PFSK-1 (cell line): ENCODE results near the gene F5.

ENCODE experiments used
- FOXP2 ChIP-seq: optimal IDR thresholded peaks from 2 replicates; pipeline ENCODE3; 2011; ENCODE audit warnings: borderline replicate concordance, control low read depth, inconsistent platforms; ENCODE audit not compliant: insufficient read depth; ENCODE audit errors: extremely low read length, extremely low read depth
- POLR2AphosphoS5 ChIP-seq: IDR thresholded peaks from 2 replicates; pipeline ENCODE4 v1.6.1; 2012; ENCODE audit warnings: low read depth, mild to moderate bottlenecking, control low read depth, low read length, moderate library complexity
- SIN3A ChIP-seq: IDR thresholded peaks from 2 replicates; pipeline ENCODE4 v1.6.1; 2012; ENCODE audit warnings: mild to moderate bottlenecking, low read length, moderate library complexity, borderline replicate concordance; ENCODE audit not compliant: insufficient read depth
- TAF1 ChIP-seq: IDR thresholded peaks from 2 replicates; pipeline ENCODE4 v1.6.1; 2012; ENCODE audit warnings: low read length, control low read depth, borderline replicate concordance; ENCODE audit not compliant: insufficient read depth
- TF ChIP-seq, protein P1 (sequence below), 2 experiments: IDR thresholded peaks; 2 replicates each; pipeline versions ENCODE4 v1.6.1 to v1.8.0; 2011 to 2012; ENCODE audit warnings: low read depth in 2 of 2, low read length in 2 of 2, control low read depth in 1 of 2, inconsistent platforms in 1 of 2, mild to moderate bottlenecking in 1 of 2, moderate library complexity in 1 of 2; ENCODE audit not compliant: insufficient read depth in 1 of 2

F5 gene

DNA sequence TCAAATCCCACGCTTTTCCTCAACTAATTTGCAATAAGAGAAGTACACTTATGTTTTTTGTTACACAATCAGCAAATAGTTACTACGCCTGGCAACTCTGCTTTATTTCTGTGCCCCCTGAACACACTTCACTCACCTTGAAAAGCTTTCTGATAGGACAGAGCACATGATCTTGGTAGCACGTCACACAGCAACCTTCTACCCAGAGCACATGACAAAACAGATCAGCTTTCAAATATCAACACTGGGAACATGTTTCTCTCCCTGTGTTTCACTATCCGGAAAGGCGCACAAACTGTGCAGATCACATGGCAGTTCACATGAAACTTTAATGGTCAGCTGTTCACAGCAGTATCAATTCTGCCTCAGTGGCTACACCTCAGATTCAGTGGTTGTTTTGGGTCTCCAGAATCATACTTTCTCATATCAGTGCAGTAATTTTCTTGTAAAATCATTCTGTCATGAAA, 102.7 kb downstream of the F5 start:
- no peak for TF ChIP-seq POLR2AphosphoS5

DNA sequence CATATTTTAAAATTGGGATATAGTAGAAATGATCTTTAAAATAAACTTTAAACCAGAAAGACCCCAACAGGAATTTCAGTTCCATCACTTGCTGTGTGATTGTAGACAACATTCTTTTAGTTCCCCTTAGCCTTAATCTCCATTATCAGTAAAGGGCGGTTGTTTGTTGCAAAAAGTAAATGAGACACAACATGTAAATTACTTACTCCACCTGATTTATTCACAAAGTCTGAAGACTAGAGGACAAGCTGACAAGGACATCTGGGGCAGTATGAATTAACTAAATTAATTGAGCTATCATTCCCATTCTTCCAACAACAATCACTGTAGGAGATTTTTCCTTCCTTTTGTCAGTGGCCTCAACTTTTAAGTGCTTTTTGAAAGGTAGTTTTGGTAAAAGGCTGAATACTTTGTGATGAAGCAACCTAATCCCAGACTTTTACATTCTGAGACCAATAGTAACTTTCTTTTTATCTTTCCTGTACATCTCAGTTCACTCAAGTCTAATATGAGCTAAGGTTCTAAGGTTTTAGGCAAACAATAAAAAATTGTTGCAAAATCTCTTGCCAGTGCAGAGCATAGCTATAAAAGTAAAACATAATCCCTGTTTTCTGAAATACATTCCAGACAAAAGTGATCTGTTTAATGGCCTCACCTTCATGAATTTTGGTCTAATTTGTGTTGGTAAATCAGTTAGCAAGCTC, 106.8 kb downstream of the F5 start:
- TF ChIP-seq SIN3A (no peak), TAF1 (no peak), FOXP2 (no peak), POLR2AphosphoS5 (no peak)
- TF ChIP-seq, protein P1, sequence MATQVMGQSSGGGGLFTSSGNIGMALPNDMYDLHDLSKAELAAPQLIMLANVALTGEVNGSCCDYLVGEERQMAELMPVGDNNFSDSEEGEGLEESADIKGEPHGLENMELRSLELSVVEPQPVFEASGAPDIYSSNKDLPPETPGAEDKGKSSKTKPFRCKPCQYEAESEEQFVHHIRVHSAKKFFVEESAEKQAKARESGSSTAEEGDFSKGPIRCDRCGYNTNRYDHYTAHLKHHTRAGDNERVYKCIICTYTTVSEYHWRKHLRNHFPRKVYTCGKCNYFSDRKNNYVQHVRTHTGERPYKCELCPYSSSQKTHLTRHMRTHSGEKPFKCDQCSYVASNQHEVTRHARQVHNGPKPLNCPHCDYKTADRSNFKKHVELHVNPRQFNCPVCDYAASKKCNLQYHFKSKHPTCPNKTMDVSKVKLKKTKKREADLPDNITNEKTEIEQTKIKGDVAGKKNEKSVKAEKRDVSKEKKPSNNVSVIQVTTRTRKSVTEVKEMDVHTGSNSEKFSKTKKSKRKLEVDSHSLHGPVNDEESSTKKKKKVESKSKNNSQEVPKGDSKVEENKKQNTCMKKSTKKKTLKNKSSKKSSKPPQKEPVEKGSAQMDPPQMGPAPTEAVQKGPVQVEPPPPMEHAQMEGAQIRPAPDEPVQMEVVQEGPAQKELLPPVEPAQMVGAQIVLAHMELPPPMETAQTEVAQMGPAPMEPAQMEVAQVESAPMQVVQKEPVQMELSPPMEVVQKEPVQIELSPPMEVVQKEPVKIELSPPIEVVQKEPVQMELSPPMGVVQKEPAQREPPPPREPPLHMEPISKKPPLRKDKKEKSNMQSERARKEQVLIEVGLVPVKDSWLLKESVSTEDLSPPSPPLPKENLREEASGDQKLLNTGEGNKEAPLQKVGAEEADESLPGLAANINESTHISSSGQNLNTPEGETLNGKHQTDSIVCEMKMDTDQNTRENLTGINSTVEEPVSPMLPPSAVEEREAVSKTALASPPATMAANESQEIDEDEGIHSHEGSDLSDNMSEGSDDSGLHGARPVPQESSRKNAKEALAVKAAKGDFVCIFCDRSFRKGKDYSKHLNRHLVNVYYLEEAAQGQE (IDR thresholded peaks at IDR 0.05; ENCODE audit: insufficient read depth in 1 of 2, low read depth in 2 of 2, low read length in 2 of 2): no peak

DNA sequence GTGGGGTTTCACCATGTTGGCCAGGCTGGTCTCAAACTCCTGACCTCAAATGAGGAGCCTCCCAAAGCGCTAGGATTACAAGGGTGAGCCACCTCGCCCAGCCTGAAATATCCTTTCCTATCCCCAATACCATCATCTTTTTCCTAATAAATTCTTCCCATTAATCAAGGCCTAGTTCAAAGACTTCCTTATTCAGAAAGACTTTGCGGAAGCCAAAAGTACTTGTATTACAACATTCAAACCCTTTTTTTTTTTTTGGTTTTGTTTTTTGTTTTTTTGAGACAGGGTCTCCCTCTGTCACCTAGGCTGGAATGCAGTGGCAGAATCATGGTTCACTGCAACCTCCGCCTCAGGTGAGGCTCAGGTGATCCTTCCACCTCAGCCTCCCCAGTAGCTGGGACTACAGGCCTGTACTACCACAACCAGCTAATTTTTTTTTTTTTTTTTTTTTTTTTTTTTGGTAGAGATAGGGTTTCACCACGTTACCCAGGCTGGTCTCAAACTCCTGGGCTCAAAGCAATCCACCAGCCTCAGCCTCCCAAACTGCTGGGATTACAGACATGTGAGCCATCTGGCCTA, 108.1 kb downstream of the F5 start:
- TF ChIP-seq, protein P1 (IDR thresholded peaks at IDR 0.05; ENCODE audit: insufficient read depth in 1 of 2, low read depth in 2 of 2, low read length in 2 of 2): no peak
- TF ChIP-seq TAF1 (no peak), SIN3A (no peak), POLR2AphosphoS5 (no peak), FOXP2 (no peak)

DNA sequence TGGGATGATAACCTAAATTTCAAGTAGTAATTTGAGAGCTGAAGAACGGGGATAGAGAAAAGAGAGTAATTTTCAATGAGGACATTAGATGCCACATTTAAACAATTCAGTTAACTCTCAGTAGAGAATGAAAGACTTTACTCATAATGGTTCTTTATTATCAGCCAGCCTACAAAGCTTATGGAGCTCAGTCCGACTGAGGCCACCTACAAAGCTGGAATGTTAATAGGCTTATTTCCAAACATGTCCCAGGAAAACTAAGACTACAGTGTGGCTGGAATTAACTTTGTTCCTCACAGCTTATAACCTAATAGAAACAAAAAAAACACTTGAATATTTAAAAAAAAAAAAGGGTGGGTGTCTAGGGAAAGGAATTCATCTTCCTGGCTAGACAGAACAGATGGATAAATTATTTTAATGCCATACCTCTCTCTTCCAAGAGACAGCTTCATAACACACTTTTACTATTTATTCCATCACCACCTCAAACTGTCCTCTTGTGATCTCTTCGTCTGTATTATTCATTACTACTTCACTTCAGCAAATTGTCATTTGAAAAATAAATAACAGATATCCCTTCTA, 110.4 kb downstream of the F5 start:
- TF ChIP-seq TAF1 (no peak), FOXP2 (no peak), SIN3A (no peak), POLR2AphosphoS5 (no peak)
- TF ChIP-seq, protein P1 (IDR thresholded peaks at IDR 0.05; ENCODE audit: insufficient read depth in 1 of 2, low read depth in 2 of 2, low read length in 2 of 2): no peak

DNA sequence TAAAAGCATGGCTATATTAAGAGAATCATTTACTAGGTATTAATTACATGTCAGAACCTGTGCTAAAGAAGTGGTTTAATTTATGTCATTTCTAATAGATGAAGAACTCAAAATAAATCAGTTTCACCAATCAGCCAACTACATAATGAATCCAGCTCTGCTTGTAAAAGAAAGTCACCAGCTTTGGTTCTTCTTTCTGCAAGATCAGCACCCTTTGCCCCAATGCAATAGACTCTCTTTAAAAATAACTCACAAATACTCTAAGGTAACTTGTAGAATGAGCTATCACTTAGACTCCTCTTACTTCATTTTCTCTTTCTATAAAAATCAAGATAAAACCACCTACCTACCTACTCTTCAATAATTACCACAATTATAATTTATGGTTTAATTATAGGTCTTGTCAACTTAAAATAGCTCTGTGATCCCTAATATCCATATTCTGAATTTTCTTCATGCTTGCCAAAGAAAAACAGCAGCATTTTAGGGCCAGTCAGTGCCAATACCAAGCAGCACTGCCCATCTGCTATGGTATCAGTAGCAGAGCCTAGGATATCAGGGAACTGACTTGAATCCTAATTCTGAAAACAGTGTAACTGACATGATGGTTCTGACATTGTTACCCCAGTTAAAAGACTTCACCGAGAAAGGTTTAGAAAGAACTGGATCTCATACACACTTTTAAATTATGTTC, 111.8 kb downstream of the F5 start:
- TF ChIP-seq SIN3A: no peak
- TF ChIP-seq, protein P1 (IDR thresholded peaks at IDR 0.05; ENCODE audit: insufficient read depth in 1 of 2, low read depth in 2 of 2, low read length in 2 of 2): no peak
- TF ChIP-seq FOXP2: no peak
- no peak for TF ChIP-seq TAF1
- no peak for TF ChIP-seq POLR2AphosphoS5
